ENCODE results near the gene ZNF580.

ZNF580 gene

GRCh38 chr19:55647732-55648584, 7.2 kb downstream of the ZNF580 start, which contains the start of gene CCDC106:
CCDC106 (plus strand) TSS chr19:55648212; CDS start chr19:55649047, 835 bp downstream.
- DNase-seq (ENCODE audit: low read depth) = peak; percentile 71

GRCh38 chr19:55648585-55649267, 7.9 kb downstream of the ZNF580 start:
- no peak for DNase-seq (ENCODE audit: low read depth)

GRCh38 chr19:55649268-55650125, 8.7 kb downstream of the ZNF580 start:
- no peak for DNase-seq (ENCODE audit: low read depth)

GRCh38 chr19:55650126-55650557, 9.3 kb downstream of the ZNF580 start:
- DNase-seq (ENCODE audit: low read depth) = no peak

- DNase-seq (ENCODE audit: low read depth) = no peak
Observed at GRCh38 chr19:55650602-55651230, 9.9 kb downstream of the ZNF580 start.

GRCh38 chr19:55651236-55651635, 10.4 kb downstream of the ZNF580 start:
- no peak for DNase-seq (ENCODE audit: low read depth)

- no peak for DNase-seq (ENCODE audit: low read depth)
Observed at GRCh38 chr19:55652311-55653128, 11.7 kb downstream of the ZNF580 start.

- peak; percentile 97 for DNase-seq (ENCODE audit: low read depth)
Observed at GRCh38 chr19:55653651-55654322, 13.0 kb downstream of the ZNF580 start.

- peak; percentile 99 for DNase-seq (ENCODE audit: low read depth)
Observed at GRCh38 chr19:55654323-55654867, 13.6 kb downstream of the ZNF580 start.

GRCh38 chr19:55654868-55655647, 14.3 kb downstream of the ZNF580 start, which contains the start of gene U2AF2:
U2AF2 (plus strand) TSS chr19:55655035; CDS start chr19:55655105, 70 bp downstream.
- DNase-seq (ENCODE audit: low read depth) = peak; percentile 90

- no peak for DNase-seq (ENCODE audit: low read depth)
Observed at GRCh38 chr19:55655648-55656040, 14.8 kb downstream of the ZNF580 start.

GRCh38 chr19:55656552-55656951, 15.8 kb downstream of the ZNF580 start:
- DNase-seq (ENCODE audit: low read depth) = no peak

- no peak for DNase-seq (ENCODE audit: low read depth)
Observed at GRCh38 chr19:55656988-55657747, 16.4 kb downstream of the ZNF580 start.

GRCh38 chr19:55658846-55659459, 18.2 kb downstream of the ZNF580 start:
- DNase-seq (ENCODE audit: low read depth) = no peak

GRCh38 chr19:55659822-55660221, 19.0 kb downstream of the ZNF580 start:
- DNase-seq (ENCODE audit: low read depth) = no peak

GRCh38 chr19:55660404-55660803, 19.6 kb downstream of the ZNF580 start:
- DNase-seq (ENCODE audit: low read depth) = no peak

GRCh38 chr19:55660991-55661390, 20.2 kb downstream of the ZNF580 start:
- no peak for DNase-seq (ENCODE audit: low read depth)

- no peak for DNase-seq (ENCODE audit: low read depth)
Observed at GRCh38 chr19:55661826-55662225, 21.0 kb downstream of the ZNF580 start.

Data from ELR (cell line).